ENCODE results near the gene LCA5L. TPM values are rescaled to one million over a fixed set of nuclear protein-coding genes. Genes with fewer than 3 reads are reported as not detected.

The LCA5L gene
- polyA plus RNA-seq, 2 of the 4 experiments (the other 2 are of a cell fraction), result 0.90 to 2.8 TPM

- TF ChIP-seq BHLHE40 (IDR thresholded peaks at IDR 0.05; ENCODE audit: low read depth, low read length) (no peak), MYC (IDR thresholded peaks at IDR 0.05; ENCODE audit: borderline replicate concordance, low read length) (no peak)
Observed at GRCh38 chr21:39444421-39445180, 977 bp downstream of the LCA5L start (continued).

GRCh38 chr21:39441502-39442475, 3.8 kb downstream of the LCA5L start:
- Histone ChIP-seq H3K4me1 (0 out of 3 replicates have a peak, but pooled peaks cover 9% of the 10 kb centered on the region), H3K27ac (no peak overlapping the region), H3K4me3 (no peak overlapping the region), H3K9me3 (no peaks in the 10 kb centered on the region), H3K4me2 (no peak overlapping the region)
- CTCF ChIA-PET, result interaction anchor here (0.6 to 3.7 kb wide), 13 partner anchors 11 to 270 kb away, joined by 3 to 29 read pairs (median 4); no protein-coding TSS in a partner anchor
- POLR2A ChIA-PET, result no interaction called here
- FAIRE-seq, result no peak
- no peak for TF ChIP-seq HES2 (IDR thresholded peaks at IDR 0.05)
- TF ChIP-seq POLR2A (IDR thresholded peaks at IDR 0.05; ENCODE audit: low read length), result no peak
- TF ChIP-seq GATA3 (IDR thresholded peaks at IDR 0.05; ENCODE audit: borderline replicate concordance), result no peak
- TF ChIP-seq ZSCAN20 (CRISPR knock-in tag; IDR thresholded peaks at IDR 0.05), result no peak
- no peak for TF ChIP-seq ELK1 (IDR thresholded peaks at IDR 0.05; ENCODE audit: low read depth, low read length)
- TF ChIP-seq CTCF (IDR thresholded peaks at IDR 0.05), result peak; percentile 45; the same call in 2 of the 3 replicates
- peak; percentile 40; the same call in 2 of the 3 replicates for TF ChIP-seq SMC3 (IDR thresholded peaks at IDR 0.05)
- TF ChIP-seq JUNB (IDR thresholded peaks at IDR 0.05), result no peak
- peak; percentile 47 to 57 for TF ChIP-seq RAD21 (conservative IDR thresholded peaks at IDR 0.05 in 1 of 2, IDR thresholded peaks at IDR 0.05 in 1 of 2)
- peak in 1 of 2 experiments; percentile 72; a peak in 3 of 6 replicates for ATAC-seq
- peak; percentile 36 to 46 for DNase-seq (ENCODE audit: low read depth in 1 of 2, low spot score in 1 of 2)
- WGBS (ENCODE audit: missing lambda C conversion rate), result 46% methylated on average over 13 of the region's 13 CpGs

- ChIA-PET POLR2A (no interaction called here), CTCF (interaction anchor here (3.7 kb wide), 1 partner anchor 9 kb away, joined by 29 read pairs; no protein-coding TSS in a partner anchor)
- Histone ChIP-seq H3K4me2 (no peak overlapping the region), H3K27ac (no peak overlapping the region), H3K9me3 (no peaks in the 10 kb centered on the region), H3K4me1 (no peaks in the 10 kb centered on the region), H3K4me3 (no peak overlapping the region)
- ATAC-seq (no peak), DNase-seq (ENCODE audit: low read depth in 1 of 2, low spot score in 1 of 2) (no peak), FAIRE-seq (no peak)
- 3% methylated on average over 1 of the region's 1 CpG for WGBS (ENCODE audit: missing lambda C conversion rate)
- no peak for TF ChIP-seq HOXB5 (CRISPR knock-in tag; IDR thresholded peaks at IDR 0.05)
- no peak for TF ChIP-seq GATA3 (IDR thresholded peaks at IDR 0.05; ENCODE audit: borderline replicate concordance)
- TF ChIP-seq POLR2AphosphoS2 (conservative IDR thresholded peaks at IDR 0.05; ENCODE audit: low read length), result no peak
- TF ChIP-seq EHF (CRISPR knock-in tag; IDR thresholded peaks at IDR 0.05), result no peak
- TF ChIP-seq NPAS2 (CRISPR knock-in tag; IDR thresholded peaks at IDR 0.05; ENCODE audit: borderline replicate concordance), result no peak
- no peak for TF ChIP-seq BHLHE40 (IDR thresholded peaks at IDR 0.05; ENCODE audit: low read depth, low read length)
- TF ChIP-seq CEBPB (IDR thresholded peaks at IDR 0.05), result no peak
- no peak for TF ChIP-seq PHF8 (IDR thresholded peaks at IDR 0.05; ENCODE audit: borderline replicate concordance, low read depth)
- no peak for TF ChIP-seq SREBF2 (IDR thresholded peaks at IDR 0.05)
- no peak for TF ChIP-seq MAZ (IDR thresholded peaks at IDR 0.05; ENCODE audit: borderline replicate concordance, low read depth, low read length)
- no peak for TF ChIP-seq JUNB (IDR thresholded peaks at IDR 0.05)
- TF ChIP-seq FOSB (CRISPR knock-in tag; IDR thresholded peaks at IDR 0.05), result no peak
- TF ChIP-seq HES2 (IDR thresholded peaks at IDR 0.05), result no peak
Observed at GRCh38 chr21:39439232-39439631, 6.3 kb downstream of the LCA5L start.

Data from A549 (cell line).